C4-2B (cell line): Measurements from ENCODE around the gene PTGIR.

Source experiments
- CTCF ChIP-seq: fragments of 450-650 bp; conservative IDR thresholded peaks from 2 replicates; pipeline ENCODE4 v1.5.1; 2017; ENCODE audit warnings: mild to moderate bottlenecking
- ZFX ChIP-seq: fragments of 450-650 bp; IDR thresholded peaks from 2 replicates; pipeline ENCODE4 v1.6.1; 2017

GRCh38 chr19:46646402-46646801, 21.5 kb upstream of the PTGIR start:
- TF ChIP-seq CTCF, result no peak
- no peak for TF ChIP-seq ZFX
